GM12891 (cell line): ENCODE results near the gene CBFA2T3.

Experiments
- DNase-seq: peaks from one replicate; pipeline ENCODE4 v3.0.0; 2011; ENCODE audit warnings: low spot score; ENCODE audit not compliant: insufficient read length
- FAIRE-seq: peaks from 2 replicates; lab custom pipeline; 2011; peaks lifted over from hg19 to GRCh38; lab: Jason Lieb, UNC
- PAX5 ChIP-seq: IDR thresholded peaks from 2 replicates; pipeline ENCODE4 v1.6.1; 2011; ENCODE audit warnings: low read length, moderate library complexity, mild to moderate bottlenecking; ENCODE audit not compliant: insufficient read depth, severe bottlenecking
- POLR2A ChIP-seq: IDR thresholded peaks from 2 replicates; pipeline ENCODE4 v1.6.1; 2011; ENCODE audit warnings: low read depth, low read length, control low read depth
- POLR2AphosphoS5 ChIP-seq: IDR thresholded peaks from 2 replicates; pipeline ENCODE4 v1.6.1; 2011; ENCODE audit warnings: low read depth, low read length, control low read depth
- POU2F2 ChIP-seq: IDR thresholded peaks from 2 replicates; pipeline ENCODE4 v1.6.1; 2011; ENCODE audit warnings: low read depth, mild to moderate bottlenecking, control low read depth, low read length, moderate library complexity
- SPI1 ChIP-seq: IDR thresholded peaks from 2 replicates; pipeline ENCODE4 v1.6.1; 2011; ENCODE audit warnings: low read depth, low read length, control low read depth
- TAF1 ChIP-seq: IDR thresholded peaks from 2 replicates; pipeline ENCODE4 v1.6.1; 2011; ENCODE audit warnings: low read depth, low read length, control low read depth

Gene CBFA2T3

DNA sequence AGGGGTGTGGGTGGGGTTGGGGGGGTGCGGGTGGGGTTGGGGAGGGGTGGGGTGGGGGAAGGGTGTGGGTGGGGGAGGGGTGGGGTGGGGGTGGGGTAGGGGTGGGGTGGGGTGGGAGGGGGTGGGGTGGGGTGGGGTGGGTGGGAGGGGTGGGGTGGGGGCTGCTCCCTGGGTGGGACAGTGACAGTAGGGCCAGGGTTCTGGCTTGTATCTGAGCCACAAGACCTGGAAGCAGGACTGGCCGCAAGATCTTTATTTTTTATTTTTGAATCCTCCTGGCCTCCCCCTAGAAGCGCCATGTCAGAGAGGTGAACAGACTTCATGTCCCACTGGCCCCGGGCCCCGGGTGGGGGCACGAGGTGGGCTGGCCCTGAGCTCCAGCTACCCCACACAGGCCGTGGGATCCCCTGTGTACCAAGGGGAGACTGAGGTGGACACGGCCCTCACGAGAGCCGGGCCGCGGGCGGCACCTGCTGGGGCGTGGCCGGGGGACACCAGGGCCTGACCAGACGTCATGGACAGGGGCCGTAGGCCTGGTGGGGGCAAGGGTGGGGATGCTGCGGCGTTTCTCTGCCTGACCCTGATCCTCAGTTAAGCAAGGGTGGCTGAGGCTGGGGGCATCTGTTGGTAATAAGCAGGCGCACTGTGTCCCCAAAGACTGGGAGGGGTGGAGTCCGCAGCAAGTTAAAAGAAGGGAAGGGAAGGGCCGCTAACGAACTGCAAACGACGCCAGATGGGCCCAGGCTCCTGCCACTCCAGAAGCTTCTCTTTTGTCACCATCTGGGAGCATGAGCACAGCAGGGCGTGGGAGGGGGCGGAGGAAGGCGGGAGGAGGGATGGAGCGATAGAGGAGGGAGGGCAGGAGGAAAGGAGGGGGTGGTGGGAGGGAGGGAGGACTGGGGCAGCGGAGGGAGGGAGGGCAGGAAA lies 88.3 kb downstream of the CBFA2T3 start:
- FAIRE-seq (no peak), DNase-seq (no peak)
- no peak for TF ChIP-seq PAX5
- no peak for TF ChIP-seq POLR2AphosphoS5
- TF ChIP-seq POU2F2: no peak
- no peak for TF ChIP-seq POLR2A
- no peak for TF ChIP-seq SPI1
- TF ChIP-seq TAF1: no peak

DNA sequence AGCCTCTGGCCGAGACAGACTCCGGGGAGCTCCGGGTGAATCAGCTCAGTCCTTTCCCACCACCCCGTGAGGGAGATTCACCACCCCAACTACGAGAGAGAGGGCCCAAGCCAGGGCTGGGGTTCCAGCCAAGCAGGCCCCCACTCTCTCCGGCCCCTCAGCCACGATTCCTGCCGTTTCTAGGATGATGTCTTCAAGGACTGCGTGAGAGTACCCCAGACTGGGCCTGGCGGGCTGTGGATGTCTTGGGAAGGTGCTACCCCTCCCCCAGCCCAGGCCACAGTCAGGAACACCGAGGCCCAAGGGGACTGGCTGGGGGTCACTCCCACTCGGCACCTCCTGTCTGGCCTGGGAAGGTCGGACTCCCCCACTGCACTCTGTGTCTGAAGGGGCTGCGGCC lies 89.0 kb downstream of the CBFA2T3 start:
- FAIRE-seq (no peak), DNase-seq (no peak)
- no peak for TF ChIP-seq POLR2A
- TF ChIP-seq POU2F2: no peak
- TF ChIP-seq SPI1: no peak
- TF ChIP-seq PAX5: no peak
- TF ChIP-seq TAF1: no peak
- no peak for TF ChIP-seq POLR2AphosphoS5

DNA sequence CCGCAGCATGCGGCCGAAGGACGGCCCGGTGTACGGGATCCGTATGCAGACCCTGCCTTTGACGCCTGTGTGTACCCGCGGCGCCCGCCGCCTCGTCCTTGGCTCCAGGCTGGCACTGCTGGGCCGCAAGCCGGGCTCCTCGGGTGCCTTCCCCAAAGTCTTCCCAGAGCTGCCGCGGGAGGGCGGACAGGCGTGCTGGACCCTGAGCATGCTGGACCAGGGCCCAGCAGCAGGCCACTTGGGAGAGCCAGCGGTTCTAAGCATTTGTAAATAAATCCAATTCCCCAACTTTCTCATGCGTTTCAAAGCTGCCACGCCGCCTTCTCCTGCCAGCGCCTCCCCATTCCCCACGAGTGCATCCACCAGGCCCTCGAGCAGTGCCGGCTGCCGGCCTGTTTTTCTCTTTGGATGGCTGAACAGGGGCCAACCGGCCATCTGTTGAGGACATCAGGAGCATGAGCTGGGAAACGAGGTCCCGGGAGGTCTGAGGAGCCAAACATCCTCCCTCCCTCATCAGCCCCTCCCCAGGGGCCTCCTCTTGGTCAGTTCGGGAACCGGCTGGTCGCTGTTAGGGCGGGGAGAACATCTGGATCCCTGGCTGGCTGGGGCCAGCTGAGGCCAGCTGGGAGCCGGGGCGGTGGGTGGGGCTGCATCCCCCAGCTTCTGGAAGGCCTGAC lies 90.0 kb downstream of the CBFA2T3 start:
- DNase-seq (no peak), FAIRE-seq (no peak)
- no peak for TF ChIP-seq TAF1
- no peak for TF ChIP-seq POLR2AphosphoS5
- no peak for TF ChIP-seq SPI1
- no peak for TF ChIP-seq POLR2A
- TF ChIP-seq PAX5: no peak
- no peak for TF ChIP-seq POU2F2

DNA sequence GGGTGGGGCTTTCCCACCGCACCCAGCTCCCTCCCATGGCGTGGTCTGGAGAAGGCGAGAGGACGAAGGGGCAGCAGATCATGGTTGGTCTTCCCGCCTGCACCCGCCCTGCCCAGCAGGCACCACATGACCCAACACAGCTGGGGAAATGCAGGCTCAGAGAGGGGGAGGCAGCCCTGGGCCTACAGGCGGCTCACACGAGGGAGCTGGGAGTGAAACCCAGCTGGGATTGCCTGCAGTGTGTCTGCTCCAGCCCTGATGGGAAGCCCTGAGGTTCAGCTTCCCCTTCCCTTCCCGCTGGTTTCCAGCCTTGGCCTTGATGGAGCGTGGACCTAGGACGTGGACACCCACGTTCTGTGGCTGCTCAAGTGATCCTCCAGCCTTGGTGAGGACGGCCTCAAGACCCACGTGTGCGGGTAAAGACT lies 90.6 kb downstream of the CBFA2T3 start:
- FAIRE-seq (no peak), DNase-seq (no peak)
- TF ChIP-seq PAX5: no peak
- TF ChIP-seq POLR2A: no peak
- TF ChIP-seq POLR2AphosphoS5: no peak
- no peak for TF ChIP-seq POU2F2
- no peak for TF ChIP-seq TAF1
- TF ChIP-seq SPI1: no peak

- DNase-seq: no peak
- no peak for FAIRE-seq
- no peak for TF ChIP-seq SPI1
- TF ChIP-seq POLR2AphosphoS5: no peak
- no peak for TF ChIP-seq PAX5
- no peak for TF ChIP-seq POLR2A
- no peak for TF ChIP-seq POU2F2
- no peak for TF ChIP-seq TAF1
Observed at GRCh38 chr16:88885693-88886280, 91.2 kb downstream of the CBFA2T3 start.

DNA sequence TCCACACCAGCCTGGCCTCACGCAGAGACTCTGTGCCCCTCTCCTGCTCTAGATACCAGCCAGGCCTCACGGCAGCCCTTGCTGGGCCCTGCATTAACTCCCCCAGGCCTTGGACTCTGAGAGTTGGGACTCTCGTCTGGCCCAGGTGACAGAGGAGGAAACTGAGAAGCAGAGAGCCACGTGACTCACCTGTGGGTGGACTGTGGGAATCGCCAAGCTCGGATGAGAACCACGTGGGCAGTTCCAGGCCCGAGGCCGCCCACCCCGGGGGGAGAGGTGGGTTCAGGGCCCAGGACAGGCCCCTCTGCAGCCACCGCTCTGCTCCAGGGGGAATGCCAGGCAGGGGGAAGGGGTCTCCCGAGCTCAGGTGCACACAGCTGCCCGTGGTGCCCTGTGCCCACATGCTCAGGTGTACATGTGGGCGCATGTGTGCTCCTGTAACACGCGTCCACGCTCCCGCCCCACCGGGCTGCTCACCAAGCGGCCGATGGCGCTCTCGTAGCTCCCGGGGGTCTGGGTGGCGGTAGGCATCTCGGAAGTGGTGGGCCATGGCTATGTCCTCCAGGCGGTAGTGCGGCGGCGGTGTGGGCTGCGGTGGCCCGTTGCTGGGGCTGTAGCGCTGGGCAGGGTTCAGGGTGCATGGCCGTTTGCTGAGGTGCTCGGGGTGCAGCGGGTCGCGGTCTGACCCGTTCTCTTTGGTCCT lies 92.3 kb downstream of the CBFA2T3 start:
- DNase-seq (no peak), FAIRE-seq (no peak)
- TF ChIP-seq TAF1: no peak
- no peak for TF ChIP-seq POLR2A
- TF ChIP-seq PAX5: no peak
- no peak for TF ChIP-seq SPI1
- TF ChIP-seq POLR2AphosphoS5: no peak
- TF ChIP-seq POU2F2: no peak

DNA sequence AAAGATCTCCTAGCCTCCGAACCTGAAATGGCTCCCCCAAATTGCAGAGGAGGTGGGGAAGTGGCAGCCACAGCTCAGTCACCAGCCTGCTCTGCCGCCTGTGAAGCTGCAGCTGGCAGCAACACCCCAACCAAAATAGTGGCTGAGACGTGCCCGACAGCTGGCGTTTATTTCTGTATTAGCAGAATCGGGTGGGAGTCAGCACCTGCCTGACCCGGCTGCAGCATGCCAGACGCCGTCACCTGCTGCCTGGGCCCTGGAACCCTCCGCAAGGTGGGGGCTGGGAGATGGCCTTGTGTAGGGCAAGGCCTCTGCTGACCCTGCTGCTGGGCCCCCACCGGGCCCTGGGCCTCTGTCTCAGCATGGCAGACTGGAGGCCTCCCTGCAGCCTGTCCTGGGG lies 93.1 kb downstream of the CBFA2T3 start:
- FAIRE-seq: no peak
- no peak for DNase-seq
- TF ChIP-seq SPI1: no peak
- TF ChIP-seq POLR2AphosphoS5: no peak
- TF ChIP-seq POLR2A: no peak
- TF ChIP-seq PAX5: no peak
- TF ChIP-seq POU2F2: no peak
- no peak for TF ChIP-seq TAF1

DNA sequence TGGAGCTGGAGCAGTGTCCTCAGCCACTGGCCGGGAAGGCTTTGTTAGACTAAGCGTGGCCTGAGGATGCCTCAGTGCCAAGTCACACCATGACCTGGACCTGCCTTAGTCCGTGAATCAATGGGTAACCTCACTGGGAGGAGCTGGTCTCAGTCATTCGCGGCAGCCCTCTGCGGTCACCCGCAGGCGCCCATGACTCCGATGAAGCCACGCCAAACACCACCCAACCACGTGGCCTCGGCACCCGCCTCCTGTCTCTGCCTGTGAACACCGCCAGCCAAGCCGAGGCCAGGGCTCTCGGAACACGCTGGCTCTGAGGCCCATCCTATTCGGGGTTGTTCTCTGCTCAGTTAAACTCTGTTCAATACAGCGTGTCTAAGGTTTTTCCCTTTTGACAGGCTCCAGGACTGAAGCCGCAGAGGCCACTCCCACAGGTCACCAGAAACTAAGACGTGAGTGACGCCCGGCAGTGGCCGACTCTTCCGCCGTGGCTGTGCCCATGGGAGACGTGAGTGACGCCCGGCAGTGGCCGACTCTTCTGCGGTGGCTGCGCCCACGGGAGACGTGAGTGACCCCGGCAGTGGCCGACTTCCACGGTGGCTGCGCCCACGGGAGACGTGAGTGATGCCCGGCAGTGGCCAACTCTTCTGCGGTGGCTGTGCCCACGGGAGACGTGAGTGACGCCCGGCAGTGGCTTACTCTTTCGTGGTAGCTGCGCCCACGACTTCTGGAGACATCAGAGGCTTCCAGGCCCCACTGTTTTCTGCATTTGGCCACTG lies 93.7 kb downstream of the CBFA2T3 start:
- no peak for FAIRE-seq
- TF ChIP-seq PAX5 (no peak), POU2F2 (no peak), POLR2A (no peak), SPI1 (no peak), TAF1 (no peak), POLR2AphosphoS5 (no peak)
- no peak for DNase-seq

- TF ChIP-seq PAX5 (no peak), POLR2A (no peak), SPI1 (no peak), TAF1 (no peak)
- DNase-seq (no peak), FAIRE-seq (peak; percentile 92)
Observed at GRCh38 chr16:88882358-88883030, 94.5 kb downstream of the CBFA2T3 start.
